Hepatocyte (in vitro differentiated cells): Measurements from ENCODE around the gene LSR.

Source experiments
- CTCF ChIP-seq: fragments of 200-600 bp; sonication (generic); IDR thresholded peaks from 2 replicates; pipeline ENCODE4 v1.5.1; 2016; ENCODE audit warnings: antibody characterized with exemption, mild to moderate bottlenecking; ENCODE audit not compliant: poor library complexity
- EZH2 ChIP-seq: fragments of 200-600 bp; sonication (generic); IDR thresholded peaks from 2 replicates; pipeline ENCODE4 v1.6.1; 2016; ENCODE audit warnings: antibody characterized with exemption, mild to moderate bottlenecking, borderline replicate concordance

GRCh38 chr19:35260694-35261304 lies 12.0 kb downstream of the LSR start:
- no peak for TF ChIP-seq EZH2
- TF ChIP-seq CTCF: no peak
